K562 (cell line): Measurements from ENCODE around the gene TMEM205. TPM values are rescaled to one million over a fixed set of nuclear protein-coding genes. Genes with fewer than 3 reads are reported as not detected.

Experiments used
- GABPB1 ChIP-seq: sonication (generic); formaldehyde crosslinking; IDR thresholded peaks from 2 replicates; pipeline ENCODE4 v1.8.0; 2022; ENCODE audit warnings: mild to moderate bottlenecking, missing genetic modification reagents
- MEF2A ChIP-seq: IDR thresholded peaks from 2 replicates; pipeline ENCODE4 v1.6.1; 2011; ENCODE audit warnings: low read depth, mild to moderate bottlenecking, low read length, moderate library complexity; ENCODE audit not compliant: control insufficient read depth
- MGA ChIP-seq: fragments of 450-650 bp; IDR thresholded peaks from 2 replicates; pipeline ENCODE4 v1.6.1; 2016; ENCODE audit warnings: mild to moderate bottlenecking, moderate library complexity
- MTA2 ChIP-seq: fragments of 450-650 bp; IDR thresholded peaks from 2 replicates; pipeline ENCODE4 v1.6.1; 2016; ENCODE audit warnings: low read depth
- NFYB ChIP-seq: IDR thresholded peaks from 2 replicates; pipeline ENCODE4 v1.6.1; 2011; ENCODE audit warnings: mild to moderate bottlenecking, moderate library complexity; ENCODE audit not compliant: insufficient read length; ENCODE audit errors: extremely low read depth
- PYGO2 ChIP-seq: fragments of 450-650 bp; IDR thresholded peaks from 2 replicates; pipeline ENCODE4 v1.6.1; 2016; ENCODE audit warnings: mild to moderate bottlenecking, missing genetic modification characterization, moderate library complexity, missing compliant biosample characterization
- RNF2 ChIP-seq: sonication (generic); IDR thresholded peaks from 2 replicates; pipeline ENCODE4 v1.6.1; 2016
- TEAD2 ChIP-seq: fragments of 450-650 bp; IDR thresholded peaks from 2 replicates; pipeline ENCODE4 v1.6.1; 2016; ENCODE audit warnings: missing genetic modification characterization, control low read depth, missing compliant biosample characterization
- THRA ChIP-seq: fragments of 450-650 bp; IDR thresholded peaks from 2 replicates; pipeline ENCODE4 v1.6.1; 2017; ENCODE audit warnings: mild to moderate bottlenecking, moderate library complexity
- XRCC5 ChIP-seq: fragments of 200-400 bp; formaldehyde crosslinking; IDR thresholded peaks from 2 replicates; pipeline ENCODE4 v1.6.1; 2017; ENCODE audit warnings: low read depth, mild to moderate bottlenecking, low read length
- YBX1 ChIP-seq: fragments of 450-650 bp; IDR thresholded peaks from 2 replicates; pipeline ENCODE4 v1.7.1; 2016; ENCODE audit warnings: mild to moderate bottlenecking
- ZNF507 ChIP-seq: conservative IDR thresholded peaks from 2 replicates; pipeline ENCODE4 v1.6.1; 2017; ENCODE audit warnings: missing genetic modification characterization, missing compliant biosample characterization
- ZNF511 ChIP-seq: sonication (generic); formaldehyde crosslinking; IDR thresholded peaks from 2 replicates; pipeline ENCODE4 v1.8.0; 2022; ENCODE audit warnings: mild to moderate bottlenecking, missing genetic modification reagents
- ZNF778 ChIP-seq: fragments of 450-650 bp; formaldehyde crosslinking; IDR thresholded peaks from 2 replicates; pipeline ENCODE4 v1.4.0; 2020; ENCODE audit warnings: mild to moderate bottlenecking, moderate library complexity
- polyA plus RNA-seq, 8 experiments: library from polyadenylated mRNA; depleted of rRNA in 4 of 8; stranded (reverse) in 5 of 8; unstranded in 3 of 8; fragments of >200 nt; fragmentation: Nextera tagmentation in 2 of 8; fragmentation: Illumina TruSeq in 1 of 8; extraction: Ambion mirVana in 2 of 8; extraction: Trizol in 1 of 8; gene quantifications; 2 replicates each; pipeline versions ENCODE4 v1.2.1 to v1.2.3, GENCODE V29; 2011 to 2014; ENCODE audit warnings: inconsistent platforms in 1 of 8, missing spikeins in 1 of 8
- total RNA-seq, 7 experiments: library from RNA; depleted of rRNA in 6 of 7; stranded (reverse); fragments of >200 nt in 6 of 7; fragmentation: Illumina TruSeq in 2 of 7; extraction: Trizol in 2 of 7; gene quantifications; 2 replicates each; pipeline versions ENCODE4 v1.2.1 to v1.2.3, GENCODE V29; 2011 to 2021; ENCODE audit warnings: low replicate concordance in 1 of 7

Gene TMEM205
- total and polyA plus RNA-seq, 9 of the 15 experiments (the other 6 are each of a cell fraction or from before 2014, with no cell fraction given), result 21.3 to 81.5 (median 44.1) TPM

- TF ChIP-seq MGA (no peak; the same call in 1 of the 2 replicates), YBX1 (no peak), PYGO2 (tag) (no peak), XRCC5 (no peak), MEF2A (no peak), THRA (no peak), GABPB1 (CRISPR knock-in tag) (peak; percentile 87), NFYB (peak; percentile 92), TEAD2 (tag) (no peak), ZNF511 (peak; percentile 95), RNF2 (no peak), ZNF778 (no peak), MTA2 (no peak), ZNF507 (tag) (no peak)
Observed at GRCh38 chr19:11374433-11375142, 28.5 kb upstream of the TMEM205 start, which contains the start of gene SWSAP1 (continued).
